ENCODE results near the gene ACTA2.

GRCh38 chr10:88980800-88981199, 28.2 kb upstream of the ACTA2 start:
- TF ChIP-seq POLR2A (IDR thresholded peaks at IDR 0.05) (no peak), CTCF (IDR thresholded peaks at IDR 0.05) (no peak), EP300 (IDR thresholded peaks at IDR 0.05) (no peak), POLR2AphosphoS5 (IDR thresholded peaks at IDR 0.05) (no peak)
